Liver (tissue), 9 donors: ENCODE results near the gene SF1. TPM values are rescaled to one million over a fixed set of nuclear protein-coding genes. Genes with fewer than 3 reads are reported as not detected.

ENCODE experiments used
- DNase-seq: peaks from one replicate; pipeline ENCODE4 v3.0.0-alpha.2; 2017; ENCODE audit warnings: low spot score
- H3K27ac ChIP-seq, 2 donors: one replicate each; pipeline ENCODE4 v1.7.0; 2013; ENCODE audit warnings: inconsistent platforms in 2 of 2, low read length in 2 of 2, control low read depth in 1 of 2, low read depth in 1 of 2, mild to moderate bottlenecking in 1 of 2
- H3K27me3 ChIP-seq, 4 donors: one replicate each; pipeline versions ENCODE4 v1.6.1 to v1.7.0; 2013; ENCODE audit warnings: low read length in 3 of 4, inconsistent platforms in 1 of 4, mild to moderate bottlenecking in 1 of 4, moderate library complexity in 1 of 4; ENCODE audit not compliant: control insufficient read depth in 4 of 4, insufficient read depth in 4 of 4
- H3K36me3 ChIP-seq, 4 donors: one replicate each; pipeline versions ENCODE4 v1.6.1 to v1.7.0; 2013; ENCODE audit warnings: low read length in 3 of 4, mild to moderate bottlenecking in 3 of 4, low read depth in 1 of 4, moderate library complexity in 1 of 4; ENCODE audit not compliant: control insufficient read depth in 4 of 4, insufficient read depth in 3 of 4
- H3K4me1 ChIP-seq, 4 donors: one replicate each; pipeline versions ENCODE4 v1.6.1 to v1.7.0; 2013; ENCODE audit warnings: low read length in 3 of 4, mild to moderate bottlenecking in 3 of 4, moderate library complexity in 1 of 4; ENCODE audit not compliant: control insufficient read depth in 4 of 4, insufficient read depth in 4 of 4
- H3K4me3 ChIP-seq, 3 donors: one replicate each; pipeline versions ENCODE4 v1.6.1 to v1.7.0; 2013; ENCODE audit warnings: low read length in 3 of 3, control low read depth in 1 of 3, low read depth in 1 of 3, mild to moderate bottlenecking in 1 of 3
- H3K9ac ChIP-seq, 2 donors: one replicate each; pipeline ENCODE4 v1.7.0; 2013; ENCODE audit warnings: low read length in 2 of 2, mild to moderate bottlenecking in 2 of 2, moderate library complexity in 2 of 2, control low read depth in 1 of 2, low read depth in 1 of 2
- H3K9me3 ChIP-seq, 4 donors: one replicate each; pipeline versions ENCODE4 v1.6.1 to v1.7.0; 2013; ENCODE audit warnings: low read length in 3 of 4; ENCODE audit not compliant: control insufficient read depth in 4 of 4
- EGR1 ChIP-seq, 2 donors: IDR thresholded peaks; 2 replicates each; pipeline ENCODE4 v1.6.1; 2016 to 2018; ENCODE audit warnings: antibody characterized with exemption in 2 of 2, low read depth in 2 of 2
- FOXA1 ChIP-seq: IDR thresholded peaks from 2 replicates; pipeline ENCODE4 v1.6.1; 2016; ENCODE audit warnings: antibody characterized with exemption
- FOXA2 ChIP-seq: IDR thresholded peaks from 2 replicates; pipeline ENCODE4 v1.6.1; 2016; ENCODE audit warnings: antibody characterized with exemption
- GABPA ChIP-seq, 2 donors: IDR thresholded peaks in 1 of 2; conservative IDR thresholded peaks in 1 of 2; 2 replicates each; pipeline ENCODE4 v1.6.1; 2016; ENCODE audit warnings: antibody characterized with exemption in 2 of 2, mild to moderate bottlenecking in 1 of 2, moderate library complexity in 1 of 2
- HNF4A ChIP-seq, 2 donors: conservative IDR thresholded peaks; 2 replicates each; pipeline ENCODE4 v1.6.1; 2016; ENCODE audit warnings: antibody characterized with exemption in 2 of 2, mild to moderate bottlenecking in 2 of 2
- HNF4G ChIP-seq: IDR thresholded peaks from 2 replicates; pipeline ENCODE4 v1.6.1; 2016; ENCODE audit warnings: antibody characterized with exemption
- JUND ChIP-seq, 2 donors: IDR thresholded peaks; 2 replicates each; pipeline ENCODE4 v1.6.1; 2016; ENCODE audit warnings: antibody characterized with exemption in 2 of 2
- NR2F2 ChIP-seq: IDR thresholded peaks from 2 replicates; pipeline ENCODE4 v1.6.1; 2016; ENCODE audit warnings: antibody characterized with exemption
- RAD21 ChIP-seq, 2 donors: IDR thresholded peaks; 2 replicates each; pipeline ENCODE4 v1.6.1; 2016; ENCODE audit warnings: antibody characterized with exemption in 2 of 2, mild to moderate bottlenecking in 2 of 2
- RXRA ChIP-seq, 2 donors: IDR thresholded peaks; 2 replicates each; pipeline ENCODE4 v1.6.1; 2017 to 2018; ENCODE audit warnings: antibody characterized with exemption in 2 of 2, mild to moderate bottlenecking in 1 of 2
- SP1 ChIP-seq: IDR thresholded peaks from 2 replicates; pipeline ENCODE4 v1.6.1; 2018; ENCODE audit warnings: antibody characterized with exemption, mild to moderate bottlenecking
- YY1 ChIP-seq: IDR thresholded peaks from 2 replicates; pipeline ENCODE4 v1.6.1; 2016; ENCODE audit warnings: antibody characterized with exemption, mild to moderate bottlenecking
- WGBS: extraction: QIAGEN DNeasy Blood & Tissue Kit; methylation state at CpG from one replicate; pipeline ENCODE4 v1.1.7; 2013; 5-methylcytosine and 5-hydroxymethylcytosine counted together
- polyA plus RNA-seq, 2 donors: library from polyadenylated mRNA; stranded (reverse) in 1 of 2; unstranded in 1 of 2; fragments of 200-250 nt in 1 of 2; fragments of >200 nt in 1 of 2; fragmentation: Nextera tagmentation in 1 of 2; extraction: Ambion mirVana in 1 of 2; gene quantifications; one replicate each; pipeline versions ENCODE4 v1.2.1 to v1.2.3, GENCODE V29; 2013 to 2015
- total RNA-seq, 2 donors: library from RNA; depleted of rRNA; stranded (reverse); fragments of >200 nt; gene quantifications; one replicate each; pipeline ENCODE4 v1.2.3, GENCODE V29; 2014
- TF ChIP-seq, protein P1 (sequence below): IDR thresholded peaks from 2 replicates; pipeline ENCODE4 v1.6.1; 2016; ENCODE audit warnings: antibody characterized with exemption
- TF ChIP-seq, protein P2 (sequence below): IDR thresholded peaks from 2 replicates; pipeline ENCODE4 v1.6.1; 2016; ENCODE audit warnings: antibody characterized with exemption
- TF ChIP-seq, protein P3 (sequence below): fragments of 150-350 bp; IDR thresholded peaks from 2 replicates; pipeline ENCODE4 v1.5.1; 2017; ENCODE audit warnings: improper control_type of control experiment, low read depth, low read length; ENCODE audit not compliant: missing input control
- TF ChIP-seq, protein P4 (sequence below): IDR thresholded peaks from 2 replicates; pipeline ENCODE4 v1.6.1; 2016; ENCODE audit warnings: antibody characterized with exemption, mild to moderate bottlenecking
- donor health status: healthy.
- donor health status: healthy.
- donor health status: healthy.
- donor health status: healthy.
- donor health status: healthy.

SF1 gene
- total and polyA plus RNA-seq, 4 donors: 44.9 to 135 (median 50.1) TPM

DNA sequence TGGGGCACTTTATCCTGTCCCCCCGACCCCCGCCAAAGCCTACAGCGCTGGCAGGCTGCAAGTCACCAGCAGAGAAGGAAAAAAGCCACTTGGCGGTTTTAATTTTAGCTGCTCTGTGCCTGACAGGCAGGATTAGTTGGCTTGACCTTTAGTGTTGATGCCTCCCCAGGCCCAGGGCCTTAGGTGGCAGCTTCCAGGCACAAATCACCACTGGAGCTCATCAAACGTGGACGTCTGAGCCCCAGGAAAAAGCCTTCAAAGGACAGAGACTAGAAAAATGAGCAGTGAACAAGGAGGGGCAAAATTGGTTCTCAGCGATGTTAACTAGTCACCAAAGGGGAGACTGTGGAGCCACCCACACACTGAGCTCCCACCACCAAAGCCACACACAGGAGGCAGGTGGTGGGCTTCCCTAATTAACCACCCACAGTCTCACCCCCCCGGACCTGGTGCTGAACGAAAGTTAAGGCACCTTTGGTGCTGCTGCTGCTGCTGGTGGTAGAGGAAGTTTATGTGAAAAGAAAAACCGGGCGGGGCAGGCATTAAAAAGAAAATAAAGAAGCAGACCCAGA is 14.2 kb downstream of the SF1 start (continued):
- TF ChIP-seq SP1 (no peak), NR2F2 (no peak), HNF4G (no peak), GABPA (IDR thresholded peaks at IDR 0.05 in 1 of 2, conservative IDR thresholded peaks at IDR 0.05 in 1 of 2) (no peak), EGR1 (IDR thresholded peaks at IDR 0.05; ENCODE audit: low read depth in 2 of 2) (no peak), FOXA1 (no peak), JUND (IDR thresholded peaks at IDR 0.05) (no peak), RXRA (IDR thresholded peaks at IDR 0.05) (no peak), FOXA2 (no peak), RAD21 (IDR thresholded peaks at IDR 0.05) (no peak), HNF4A (conservative IDR thresholded peaks at IDR 0.05) (no peak), YY1 (no peak)
- TF ChIP-seq, protein P1, sequence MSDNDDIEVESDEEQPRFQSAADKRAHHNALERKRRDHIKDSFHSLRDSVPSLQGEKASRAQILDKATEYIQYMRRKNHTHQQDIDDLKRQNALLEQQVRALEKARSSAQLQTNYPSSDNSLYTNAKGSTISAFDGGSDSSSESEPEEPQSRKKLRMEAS: no peak

DNA sequence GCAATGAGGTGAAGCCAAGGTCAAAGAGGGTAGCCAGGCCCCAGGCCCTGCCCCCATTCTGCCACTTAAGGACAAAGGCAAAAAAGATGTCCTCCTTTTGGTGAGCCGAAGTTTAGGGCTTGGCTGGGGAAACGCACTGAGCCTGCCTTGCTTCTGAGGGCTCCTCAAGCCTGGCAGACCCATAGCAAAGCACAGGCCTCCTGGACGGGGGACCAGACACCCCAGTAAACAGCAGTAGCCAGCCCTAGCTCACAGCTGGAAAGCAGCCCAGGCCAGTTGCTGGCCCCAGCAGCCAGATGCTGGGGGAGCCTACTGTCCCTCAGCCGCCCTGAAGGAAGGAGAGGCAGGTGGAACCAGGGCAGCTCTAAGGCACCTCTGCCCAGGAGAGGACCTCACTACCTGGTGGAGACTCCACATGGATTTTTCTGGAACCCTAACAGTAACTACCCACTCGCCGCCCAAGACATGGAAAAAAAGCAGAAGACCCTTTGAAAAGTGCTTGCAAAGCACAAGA is 14.8 kb downstream of the SF1 start:
- TF ChIP-seq, protein P2, sequence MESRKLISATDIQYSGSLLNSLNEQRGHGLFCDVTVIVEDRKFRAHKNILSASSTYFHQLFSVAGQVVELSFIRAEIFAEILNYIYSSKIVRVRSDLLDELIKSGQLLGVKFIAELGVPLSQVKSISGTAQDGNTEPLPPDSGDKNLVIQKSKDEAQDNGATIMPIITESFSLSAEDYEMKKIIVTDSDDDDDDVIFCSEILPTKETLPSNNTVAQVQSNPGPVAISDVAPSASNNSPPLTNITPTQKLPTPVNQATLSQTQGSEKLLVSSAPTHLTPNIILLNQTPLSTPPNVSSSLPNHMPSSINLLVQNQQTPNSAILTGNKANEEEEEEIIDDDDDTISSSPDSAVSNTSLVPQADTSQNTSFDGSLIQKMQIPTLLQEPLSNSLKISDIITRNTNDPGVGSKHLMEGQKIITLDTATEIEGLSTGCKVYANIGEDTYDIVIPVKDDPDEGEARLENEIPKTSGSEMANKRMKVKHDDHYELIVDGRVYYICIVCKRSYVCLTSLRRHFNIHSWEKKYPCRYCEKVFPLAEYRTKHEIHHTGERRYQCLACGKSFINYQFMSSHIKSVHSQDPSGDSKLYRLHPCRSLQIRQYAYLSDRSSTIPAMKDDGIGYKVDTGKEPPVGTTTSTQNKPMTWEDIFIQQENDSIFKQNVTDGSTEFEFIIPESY: no peak
- TF ChIP-seq, protein P1: no peak
- TF ChIP-seq, protein P3, sequence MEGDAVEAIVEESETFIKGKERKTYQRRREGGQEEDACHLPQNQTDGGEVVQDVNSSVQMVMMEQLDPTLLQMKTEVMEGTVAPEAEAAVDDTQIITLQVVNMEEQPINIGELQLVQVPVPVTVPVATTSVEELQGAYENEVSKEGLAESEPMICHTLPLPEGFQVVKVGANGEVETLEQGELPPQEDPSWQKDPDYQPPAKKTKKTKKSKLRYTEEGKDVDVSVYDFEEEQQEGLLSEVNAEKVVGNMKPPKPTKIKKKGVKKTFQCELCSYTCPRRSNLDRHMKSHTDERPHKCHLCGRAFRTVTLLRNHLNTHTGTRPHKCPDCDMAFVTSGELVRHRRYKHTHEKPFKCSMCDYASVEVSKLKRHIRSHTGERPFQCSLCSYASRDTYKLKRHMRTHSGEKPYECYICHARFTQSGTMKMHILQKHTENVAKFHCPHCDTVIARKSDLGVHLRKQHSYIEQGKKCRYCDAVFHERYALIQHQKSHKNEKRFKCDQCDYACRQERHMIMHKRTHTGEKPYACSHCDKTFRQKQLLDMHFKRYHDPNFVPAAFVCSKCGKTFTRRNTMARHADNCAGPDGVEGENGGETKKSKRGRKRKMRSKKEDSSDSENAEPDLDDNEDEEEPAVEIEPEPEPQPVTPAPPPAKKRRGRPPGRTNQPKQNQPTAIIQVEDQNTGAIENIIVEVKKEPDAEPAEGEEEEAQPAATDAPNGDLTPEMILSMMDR: no peak
- TF ChIP-seq, protein P4, sequence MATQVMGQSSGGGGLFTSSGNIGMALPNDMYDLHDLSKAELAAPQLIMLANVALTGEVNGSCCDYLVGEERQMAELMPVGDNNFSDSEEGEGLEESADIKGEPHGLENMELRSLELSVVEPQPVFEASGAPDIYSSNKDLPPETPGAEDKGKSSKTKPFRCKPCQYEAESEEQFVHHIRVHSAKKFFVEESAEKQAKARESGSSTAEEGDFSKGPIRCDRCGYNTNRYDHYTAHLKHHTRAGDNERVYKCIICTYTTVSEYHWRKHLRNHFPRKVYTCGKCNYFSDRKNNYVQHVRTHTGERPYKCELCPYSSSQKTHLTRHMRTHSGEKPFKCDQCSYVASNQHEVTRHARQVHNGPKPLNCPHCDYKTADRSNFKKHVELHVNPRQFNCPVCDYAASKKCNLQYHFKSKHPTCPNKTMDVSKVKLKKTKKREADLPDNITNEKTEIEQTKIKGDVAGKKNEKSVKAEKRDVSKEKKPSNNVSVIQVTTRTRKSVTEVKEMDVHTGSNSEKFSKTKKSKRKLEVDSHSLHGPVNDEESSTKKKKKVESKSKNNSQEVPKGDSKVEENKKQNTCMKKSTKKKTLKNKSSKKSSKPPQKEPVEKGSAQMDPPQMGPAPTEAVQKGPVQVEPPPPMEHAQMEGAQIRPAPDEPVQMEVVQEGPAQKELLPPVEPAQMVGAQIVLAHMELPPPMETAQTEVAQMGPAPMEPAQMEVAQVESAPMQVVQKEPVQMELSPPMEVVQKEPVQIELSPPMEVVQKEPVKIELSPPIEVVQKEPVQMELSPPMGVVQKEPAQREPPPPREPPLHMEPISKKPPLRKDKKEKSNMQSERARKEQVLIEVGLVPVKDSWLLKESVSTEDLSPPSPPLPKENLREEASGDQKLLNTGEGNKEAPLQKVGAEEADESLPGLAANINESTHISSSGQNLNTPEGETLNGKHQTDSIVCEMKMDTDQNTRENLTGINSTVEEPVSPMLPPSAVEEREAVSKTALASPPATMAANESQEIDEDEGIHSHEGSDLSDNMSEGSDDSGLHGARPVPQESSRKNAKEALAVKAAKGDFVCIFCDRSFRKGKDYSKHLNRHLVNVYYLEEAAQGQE: no peak
- TF ChIP-seq RAD21 (IDR thresholded peaks at IDR 0.05): no peak
- TF ChIP-seq RXRA (IDR thresholded peaks at IDR 0.05): no peak
- Histone ChIP-seq H3K27me3 (no peaks in the 10 kb centered on the region), H3K9me3 (no peaks in the 10 kb centered on the region), H3K4me3 (no peak overlapping the region), H3K4me1 (peaks cover 0 to 7% (median 0%) of the 10 kb centered on the region in 4 donors), H3K36me3 (peaks cover 23 to 56% (median 40%) of the 10 kb centered on the region in 4 donors), H3K9ac (no peak overlapping the region), H3K27ac (no peak overlapping the region)
- WGBS: 82% methylated on average over 6 of the region's 6 CpGs
- DNase-seq: no peak
